Small intestine (tissue), 7 donors: ENCODE results near the gene ATP8A2. TPM values are rescaled to one million over a fixed set of nuclear protein-coding genes. Genes with fewer than 3 reads are reported as not detected.
"Not testable (repeated sequence)": the region's sequence is repeated elsewhere in the genome, so short reads cannot be mapped to it uniquely, and the experiment has no call there.

Experiments used
- DNase-seq, 2 donors: peaks; one replicate each; pipeline versions ENCODE4 v3.0.0 to v3.0.0-alpha.2; 2013
- FAIRE-seq: peaks from 2 replicates; lab custom pipeline; 2012; peaks lifted over from hg19 to GRCh38; lab: Jason Lieb, UNC
- H3K27ac ChIP-seq, 3 donors: one replicate each; pipeline ENCODE4 v1.5.1; 2013; ENCODE audit warnings: low read length in 2 of 3, mild to moderate bottlenecking in 2 of 3, control low read depth in 1 of 3, inconsistent platforms in 1 of 3, low read depth in 1 of 3, moderate library complexity in 1 of 3
- H3K27me3 ChIP-seq, 3 donors: one replicate each; pipeline ENCODE4 v1.6.1; 2013; ENCODE audit warnings: low read length in 3 of 3, inconsistent platforms in 1 of 3; ENCODE audit not compliant: control insufficient read depth in 3 of 3, insufficient read depth in 3 of 3
- H3K36me3 ChIP-seq, 3 donors: one replicate each; pipeline ENCODE4 v1.6.1; 2013; ENCODE audit warnings: low read length in 3 of 3, inconsistent platforms in 1 of 3, low read depth in 1 of 3, mild to moderate bottlenecking in 1 of 3, moderate library complexity in 1 of 3; ENCODE audit not compliant: control insufficient read depth in 3 of 3, insufficient read depth in 2 of 3
- H3K4me1 ChIP-seq, 3 donors: one replicate each; pipeline ENCODE4 v1.6.1; 2013; ENCODE audit warnings: low read length in 2 of 3, inconsistent platforms in 1 of 3, low read depth in 1 of 3, mild to moderate bottlenecking in 1 of 3, moderate library complexity in 1 of 3; ENCODE audit not compliant: control insufficient read depth in 3 of 3, insufficient read depth in 2 of 3
- H3K4me3 ChIP-seq, 3 donors: one replicate each; pipeline ENCODE4 v1.5.1; 2013; ENCODE audit warnings: low read length in 3 of 3, control low read depth in 1 of 3, inconsistent platforms in 1 of 3, low read depth in 1 of 3, mild to moderate bottlenecking in 1 of 3, moderate library complexity in 1 of 3
- H3K9me3 ChIP-seq, 2 donors: one replicate each; pipeline ENCODE4 v1.6.1; 2013; ENCODE audit warnings: low read depth in 1 of 2, low read length in 1 of 2; ENCODE audit not compliant: control insufficient read depth in 2 of 2, insufficient read depth in 1 of 2
- WGBS, 3 donors: extraction: QIAGEN DNeasy Blood & Tissue Kit; methylation state at CpG; one replicate each; pipeline ENCODE4 v1.1.7; 2013; 5-methylcytosine and 5-hydroxymethylcytosine counted together
- polyA plus RNA-seq, 4 donors: library from polyadenylated mRNA; stranded (reverse) in 3 of 4; unstranded in 1 of 4; fragments of 200-250 nt in 3 of 4; fragments of 120-200 nt in 1 of 4; gene quantifications; one replicate each; pipeline versions ENCODE4 v1.2.1 to v1.2.3, GENCODE V29; 2013
- donor health status: healthy with polysubstance abuse.
- donor health status: control.
- donor health status: control.
- donor health status: Bipolar disorder and iron deficiency.
- donor health status: healthy.

ATP8A2 gene
- polyA plus RNA-seq, 4 donors, result 0.72 to 0.79 TPM; not detected in 2

GRCh38 chr13:25771641-25772478, 400.1 kb downstream of the ATP8A2 start:
- 66 to 68% (median 68%) methylated on average over 13 of the region's 13 CpGs for WGBS, 3 donors
- Histone ChIP-seq H3K27me3 (no peaks in the 10 kb centered on the region), H3K27ac (no peak overlapping the region), H3K4me3 (no peak overlapping the region), H3K4me1 (peaks cover 0 to 7% (median 0%) of the 10 kb centered on the region in 3 donors), H3K9me3 (no peaks in the 10 kb centered on the region), H3K36me3 (no peaks in the 10 kb centered on the region)
- FAIRE-seq, result no peak
- DNase-seq, result no peak

GRCh38 chr13:25772534-25772933, 400.8 kb downstream of the ATP8A2 start:
- peaks cover 0 to 11% (median 0%) of the 10 kb centered on the region in 3 donors for H3K4me1 ChIP-seq
- not testable (repeated sequence) for H3K9me3 ChIP-seq, H3K27ac ChIP-seq, DNase-seq, H3K27me3 ChIP-seq, H3K4me3 ChIP-seq, H3K36me3 ChIP-seq, FAIRE-seq
- 95 to 97% (median 95%) methylated on average over 8 of the region's 8 CpGs for WGBS, 3 donors

GRCh38 chr13:25774056-25774455, 402.3 kb downstream of the ATP8A2 start:
- peaks cover 0 to 11% (median 0%) of the 10 kb centered on the region in 3 donors for H3K4me1 ChIP-seq
- not testable (repeated sequence) for H3K36me3 ChIP-seq, H3K27me3 ChIP-seq, FAIRE-seq, H3K4me3 ChIP-seq, H3K27ac ChIP-seq, H3K9me3 ChIP-seq
- 14 to 67% (median 39%) methylated on average over 1 of the region's 1 CpG for WGBS, 3 donors
- peak in 1 of 2 donors; percentile 5 for DNase-seq

- no peak overlapping the region for H3K4me3 ChIP-seq
- no peaks in the 10 kb centered on the region for H3K36me3 ChIP-seq
- H3K27me3 ChIP-seq, result no peaks in the 10 kb centered on the region
- no peak overlapping the region for H3K27ac ChIP-seq
- DNase-seq (peak in 1 of 2 donors; percentile 26), FAIRE-seq (no peak)
- WGBS, 3 donors, result 67 to 68% (median 68%) methylated on average over 3 of the region's 3 CpGs
- peaks cover 0 to 11% (median 0%) of the 10 kb centered on the region in 3 donors for H3K4me1 ChIP-seq
- no peaks in the 10 kb centered on the region for H3K9me3 ChIP-seq
Observed at GRCh38 chr13:25775275-25775674, 403.5 kb downstream of the ATP8A2 start.

- H3K9me3 ChIP-seq, result no peaks in the 10 kb centered on the region
- H3K36me3 ChIP-seq, result no peaks in the 10 kb centered on the region
- WGBS, 3 donors, result 83 to 92% (median 87%) methylated on average over 4 of the region's 4 CpGs
- DNase-seq (no peak), FAIRE-seq (no peak)
- H3K27ac ChIP-seq, result no peak overlapping the region
- H3K4me3 ChIP-seq, result no peak overlapping the region
- H3K4me1 ChIP-seq, result peaks cover 0 to 11% (median 0%) of the 10 kb centered on the region in 3 donors
- no peaks in the 10 kb centered on the region for H3K27me3 ChIP-seq
Observed at GRCh38 chr13:25775986-25776385, 404.2 kb downstream of the ATP8A2 start.

GRCh38 chr13:25776722-25777121, 404.9 kb downstream of the ATP8A2 start:
- H3K27ac ChIP-seq, result no peak overlapping the region
- no peaks in the 10 kb centered on the region for H3K27me3 ChIP-seq
- no peaks in the 10 kb centered on the region for H3K9me3 ChIP-seq
- H3K4me1 ChIP-seq, result peaks cover 0 to 11% (median 0%) of the 10 kb centered on the region in 3 donors
- DNase-seq (no peak), FAIRE-seq (no peak)
- H3K4me3 ChIP-seq, result no peak overlapping the region
- 40 to 62% (median 57%) methylated on average over 7 of the region's 7 CpGs for WGBS, 3 donors
- H3K36me3 ChIP-seq, result no peaks in the 10 kb centered on the region

GRCh38 chr13:25777509-25777908, 405.7 kb downstream of the ATP8A2 start:
- H3K4me1 ChIP-seq, result peaks cover 0 to 11% (median 0%) of the 10 kb centered on the region in 3 donors
- no peak overlapping the region for H3K4me3 ChIP-seq
- H3K27me3 ChIP-seq, result no peaks in the 10 kb centered on the region
- H3K27ac ChIP-seq, result no peak overlapping the region
- no peak for FAIRE-seq
- H3K36me3 ChIP-seq, result no peaks in the 10 kb centered on the region
- 33 to 74% (median 54%) methylated on average over 2 of the region's 2 CpGs for WGBS, 3 donors
- DNase-seq, result no peak
- H3K9me3 ChIP-seq, result no peaks in the 10 kb centered on the region

- DNase-seq (no peak), FAIRE-seq (no peak)
- Histone ChIP-seq H3K4me3 (no peak overlapping the region), H3K27ac (no peak overlapping the region), H3K9me3 (no peaks in the 10 kb centered on the region), H3K4me1 (peaks cover 0 to 11% (median 0%) of the 10 kb centered on the region in 3 donors), H3K27me3 (no peaks in the 10 kb centered on the region), H3K36me3 (no peaks in the 10 kb centered on the region)
- WGBS, 3 donors, result 76 to 89% (median 88%) methylated on average over 7 of the region's 7 CpGs
Observed at GRCh38 chr13:25778365-25778764, 406.6 kb downstream of the ATP8A2 start.
